K562 (cell line): Measurements from ENCODE around the gene HSD17B3.

ENCODE experiments used
- EZH2 ChIP-seq: IDR thresholded peaks from 2 replicates; pipeline ENCODE4 v1.6.1; 2012; ENCODE audit warnings: low read depth, mild to moderate bottlenecking, inconsistent platforms, low read length, borderline replicate concordance
- FOXA1 ChIP-seq: fragments of 450-650 bp; IDR thresholded peaks from 2 replicates; pipeline ENCODE4 v1.6.1; 2016; ENCODE audit warnings: mild to moderate bottlenecking, borderline replicate concordance
- JUND ChIP-seq, 2 experiments: IDR thresholded peaks; 2 replicates in 1 of 2; 3 replicates in 1 of 2; pipeline ENCODE4 v1.6.1; 2011; ENCODE audit warnings: borderline replicate concordance in 2 of 2, low read depth in 2 of 2, low read length in 2 of 2, improper control_type of control experiment in 1 of 2, missing biosample characterization in 1 of 2, missing genetic modification characterization in 1 of 2, missing genetic modification reagents in 1 of 2
- KDM1A ChIP-seq, 2 experiments: fragments of 450-650 bp; IDR thresholded peaks; 2 replicates each; pipeline ENCODE4 v1.6.1; 2016; ENCODE audit warnings: mild to moderate bottlenecking in 2 of 2
- NFXL1 ChIP-seq: fragments of 450-650 bp; formaldehyde crosslinking; IDR thresholded peaks from 2 replicates; pipeline ENCODE4 v1.4.0; 2021; ENCODE audit warnings: mild to moderate bottlenecking
- POLR2A ChIP-seq: fragments of 450-650 bp; conservative IDR thresholded peaks from 2 replicates; pipeline ENCODE4 v1.6.1; 2016
- POLR2AphosphoS5 ChIP-seq: IDR thresholded peaks from 2 replicates; pipeline ENCODE4 v1.6.1; 2011; ENCODE audit warnings: mild to moderate bottlenecking, low read depth, low read length, moderate library complexity; ENCODE audit not compliant: control insufficient read depth, insufficient read depth
- TF ChIP-seq, protein P1 (sequence below), 2 experiments: fragments of 450-650 bp; formaldehyde crosslinking in 1 of 2; IDR thresholded peaks; 2 replicates each; pipeline versions ENCODE4 v1.4.0 to v1.6.1; 2014 to 2020; ENCODE audit warnings: mild to moderate bottlenecking in 2 of 2, borderline replicate concordance in 1 of 2, low read depth in 1 of 2
- TF ChIP-seq, protein P2 (sequence below): sonication (generic); formaldehyde crosslinking; IDR thresholded peaks from 2 replicates; pipeline ENCODE4 v1.9.0; 2022; ENCODE audit warnings: mild to moderate bottlenecking, missing genetic modification reagents

DNA sequence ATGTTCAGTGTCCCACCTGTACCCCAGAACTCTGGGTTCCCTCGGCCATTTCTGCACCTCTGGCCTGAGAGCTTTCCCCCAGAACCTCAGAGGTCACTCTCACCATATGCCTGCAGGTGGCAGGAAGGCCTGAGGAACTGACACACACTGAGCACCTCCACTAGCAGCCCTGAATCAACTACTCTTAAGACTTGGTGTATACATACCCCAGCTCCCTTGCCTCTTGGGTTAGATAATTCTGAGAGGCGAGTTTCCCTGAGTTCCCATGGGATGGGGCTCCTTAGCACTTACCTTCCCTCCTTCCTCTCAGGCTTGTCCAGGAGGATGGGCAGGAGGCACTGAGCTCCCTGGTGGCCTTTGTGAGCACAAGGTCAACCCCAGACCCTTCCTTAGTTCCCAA, 86.1 kb downstream of the HSD17B3 start:
- no peak for TF ChIP-seq POLR2AphosphoS5
- TF ChIP-seq, protein P1, sequence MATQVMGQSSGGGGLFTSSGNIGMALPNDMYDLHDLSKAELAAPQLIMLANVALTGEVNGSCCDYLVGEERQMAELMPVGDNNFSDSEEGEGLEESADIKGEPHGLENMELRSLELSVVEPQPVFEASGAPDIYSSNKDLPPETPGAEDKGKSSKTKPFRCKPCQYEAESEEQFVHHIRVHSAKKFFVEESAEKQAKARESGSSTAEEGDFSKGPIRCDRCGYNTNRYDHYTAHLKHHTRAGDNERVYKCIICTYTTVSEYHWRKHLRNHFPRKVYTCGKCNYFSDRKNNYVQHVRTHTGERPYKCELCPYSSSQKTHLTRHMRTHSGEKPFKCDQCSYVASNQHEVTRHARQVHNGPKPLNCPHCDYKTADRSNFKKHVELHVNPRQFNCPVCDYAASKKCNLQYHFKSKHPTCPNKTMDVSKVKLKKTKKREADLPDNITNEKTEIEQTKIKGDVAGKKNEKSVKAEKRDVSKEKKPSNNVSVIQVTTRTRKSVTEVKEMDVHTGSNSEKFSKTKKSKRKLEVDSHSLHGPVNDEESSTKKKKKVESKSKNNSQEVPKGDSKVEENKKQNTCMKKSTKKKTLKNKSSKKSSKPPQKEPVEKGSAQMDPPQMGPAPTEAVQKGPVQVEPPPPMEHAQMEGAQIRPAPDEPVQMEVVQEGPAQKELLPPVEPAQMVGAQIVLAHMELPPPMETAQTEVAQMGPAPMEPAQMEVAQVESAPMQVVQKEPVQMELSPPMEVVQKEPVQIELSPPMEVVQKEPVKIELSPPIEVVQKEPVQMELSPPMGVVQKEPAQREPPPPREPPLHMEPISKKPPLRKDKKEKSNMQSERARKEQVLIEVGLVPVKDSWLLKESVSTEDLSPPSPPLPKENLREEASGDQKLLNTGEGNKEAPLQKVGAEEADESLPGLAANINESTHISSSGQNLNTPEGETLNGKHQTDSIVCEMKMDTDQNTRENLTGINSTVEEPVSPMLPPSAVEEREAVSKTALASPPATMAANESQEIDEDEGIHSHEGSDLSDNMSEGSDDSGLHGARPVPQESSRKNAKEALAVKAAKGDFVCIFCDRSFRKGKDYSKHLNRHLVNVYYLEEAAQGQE (IDR thresholded peaks at IDR 0.05; ENCODE audit: borderline replicate concordance), result no peak
- TF ChIP-seq, protein P1 (CRISPR knock-in tag; IDR thresholded peaks at IDR 0.05; ENCODE audit: low read depth), result no peak
- TF ChIP-seq EZH2, result no peak
- no peak for TF ChIP-seq KDM1A (IDR thresholded peaks at IDR 0.05)
- TF ChIP-seq JUND (IDR thresholded peaks at IDR 0.05; ENCODE audit: borderline replicate concordance, low read depth, low read length), result no peak
- TF ChIP-seq JUND (tag; IDR thresholded peaks at IDR 0.05; ENCODE audit: borderline replicate concordance, low read depth, low read length), result no peak
- TF ChIP-seq, protein P2, sequence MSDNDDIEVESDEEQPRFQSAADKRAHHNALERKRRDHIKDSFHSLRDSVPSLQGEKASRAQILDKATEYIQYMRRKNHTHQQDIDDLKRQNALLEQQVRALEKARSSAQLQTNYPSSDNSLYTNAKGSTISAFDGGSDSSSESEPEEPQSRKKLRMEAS (CRISPR knock-in tag), result no peak
- TF ChIP-seq POLR2A, result no peak
- no peak for TF ChIP-seq NFXL1 (CRISPR knock-in tag)
- no peak for TF ChIP-seq FOXA1
